ENCODE results near the gene KIAA0232.

DNA sequence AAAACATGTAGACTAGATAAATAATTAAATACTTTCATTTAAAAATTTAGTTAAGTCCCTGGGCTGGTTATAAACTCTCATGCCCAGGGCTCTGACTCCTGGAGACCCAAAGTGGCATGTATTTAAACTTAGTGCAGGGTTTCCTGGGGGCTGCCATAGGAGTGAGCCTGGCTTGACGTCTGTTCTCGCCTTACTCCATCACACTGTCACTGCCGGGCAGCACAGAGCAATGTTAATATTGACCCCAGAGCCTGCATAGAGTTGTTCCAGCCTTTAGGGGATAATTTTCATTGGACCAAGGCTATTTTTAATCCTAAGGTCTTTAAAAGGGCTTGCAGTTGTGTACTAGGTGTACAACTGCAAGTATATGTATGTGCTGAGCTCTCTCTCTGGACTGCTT, 31.2 kb downstream of the KIAA0232 start:
- TF ChIP-seq, protein P1, sequence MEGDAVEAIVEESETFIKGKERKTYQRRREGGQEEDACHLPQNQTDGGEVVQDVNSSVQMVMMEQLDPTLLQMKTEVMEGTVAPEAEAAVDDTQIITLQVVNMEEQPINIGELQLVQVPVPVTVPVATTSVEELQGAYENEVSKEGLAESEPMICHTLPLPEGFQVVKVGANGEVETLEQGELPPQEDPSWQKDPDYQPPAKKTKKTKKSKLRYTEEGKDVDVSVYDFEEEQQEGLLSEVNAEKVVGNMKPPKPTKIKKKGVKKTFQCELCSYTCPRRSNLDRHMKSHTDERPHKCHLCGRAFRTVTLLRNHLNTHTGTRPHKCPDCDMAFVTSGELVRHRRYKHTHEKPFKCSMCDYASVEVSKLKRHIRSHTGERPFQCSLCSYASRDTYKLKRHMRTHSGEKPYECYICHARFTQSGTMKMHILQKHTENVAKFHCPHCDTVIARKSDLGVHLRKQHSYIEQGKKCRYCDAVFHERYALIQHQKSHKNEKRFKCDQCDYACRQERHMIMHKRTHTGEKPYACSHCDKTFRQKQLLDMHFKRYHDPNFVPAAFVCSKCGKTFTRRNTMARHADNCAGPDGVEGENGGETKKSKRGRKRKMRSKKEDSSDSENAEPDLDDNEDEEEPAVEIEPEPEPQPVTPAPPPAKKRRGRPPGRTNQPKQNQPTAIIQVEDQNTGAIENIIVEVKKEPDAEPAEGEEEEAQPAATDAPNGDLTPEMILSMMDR (IDR thresholded peaks at IDR 0.05) = no peak
- no peak for TF ChIP-seq EP300 (IDR thresholded peaks at IDR 0.05)
- no peak for TF ChIP-seq POLR2A (IDR thresholded peaks at IDR 0.05)
